Cardiac ventricle fibroblast (primary cell): ENCODE measurements around the gene LIPJ. TPM values are rescaled to one million over a fixed set of nuclear protein-coding genes. Genes with fewer than 3 reads are reported as not detected.

Experiments
- total RNA-seq: library from RNA; depleted of rRNA; stranded (reverse); fragments of >200 nt; gene quantifications from 2 replicates; pipeline ENCODE4 v1.2.3, GENCODE V29; 2015

The LIPJ gene
- total RNA-seq: not detected in 2 replicates

GRCh38 chr10:88586462-88586861 is at the start of gene LIPJ:
Gene LIPJ (plus strand): TSS chr10:88586762. CDS start chr10:88590688, 3,926 bp downstream.

GRCh38 chr10:88582806-88583583 is 3.6 kb upstream of the LIPJ start, which contains the start of gene RNLS:
Gene RNLS (minus strand): TSS chr10:88583318.

Other genes starting within 250 kb of the LIPJ start
- gene RNLS, start 3.4 kb upstream of the LIPJ start, total RNA-seq: 14.4 and 19.7 TPM in 2 replicates
- gene LIPF, start 77.7 kb downstream of the LIPJ start, total RNA-seq: not detected in 2 replicates
- gene LIPK, start 119.5 kb downstream of the LIPJ start, total RNA-seq: not detected in 2 replicates
- not detected in 2 replicates for gene LIPN, start 173.3 kb downstream of the LIPJ start, total RNA-seq
- gene LIPM, start 216.0 kb downstream of the LIPJ start, total RNA-seq: not detected in 2 replicates